Gastroesophageal sphincter (tissue), 4 donors: ENCODE results near the gene SMIM14. TPM values are rescaled to one million over a fixed set of nuclear protein-coding genes. Genes with fewer than 3 reads are reported as not detected.
"Not testable (repeated sequence)": the region's sequence is repeated elsewhere in the genome, so short reads cannot be mapped to it uniquely, and the experiment has no call there.

Source experiments
- ATAC-seq: fragments of 150-250 bp; one replicate; pipeline ENCODE4 v1.9.1; 2016; ENCODE audit warnings: mild to moderate bottlenecking, moderate library complexity
- H3K27ac ChIP-seq, 4 donors: fragments of 200-600 bp; sonication (generic) in 3 of 4; 1 replicate in 3 of 4; 2 replicates in 1 of 4; pipeline ENCODE4 v1.5.1; 2016 to 2019
- H3K27me3 ChIP-seq: fragments of 200-600 bp; sonication (generic); one replicate; pipeline ENCODE4 v1.5.1; 2019
- H3K36me3 ChIP-seq, 2 donors: fragments of 200-600 bp; sonication (generic); one replicate each; pipeline ENCODE4 v1.5.1; 2019; ENCODE audit warnings: control low read depth in 1 of 2
- H3K4me1 ChIP-seq, 3 donors: fragments of 200-600 bp; sonication (generic); 1 replicate in 2 of 3; 2 replicates in 1 of 3; pipeline ENCODE4 v1.5.1; 2016 to 2019; ENCODE audit warnings: control low read depth in 2 of 3
- H3K4me3 ChIP-seq, 2 donors: fragments of 200-600 bp; sonication (generic); one replicate each; pipeline ENCODE4 v1.5.1; 2019; ENCODE audit warnings: mild to moderate bottlenecking in 1 of 2, moderate library complexity in 1 of 2
- H3K9me3 ChIP-seq, 3 donors: fragments of 200-600 bp; sonication (generic); one replicate each; pipeline ENCODE4 v1.5.1; 2017 to 2019; ENCODE audit warnings: control low read depth in 2 of 3
- EP300 ChIP-seq: sonication (generic); formaldehyde crosslinking; IDR thresholded peaks from one replicate; pipeline ENCODE4 v1.6.1; 2017; ENCODE audit warnings: antibody characterized with exemption, mild to moderate bottlenecking
- POLR2A ChIP-seq, 2 donors: fragments of 450-650 bp; IDR thresholded peaks; one replicate each; pipeline ENCODE4 v1.6.1; 2017; ENCODE audit warnings: antibody characterized with exemption in 2 of 2, mild to moderate bottlenecking in 2 of 2, moderate library complexity in 1 of 2
- POLR2AphosphoS5 ChIP-seq: sonication (generic); formaldehyde crosslinking; IDR thresholded peaks from one replicate; pipeline ENCODE4 v1.6.1; 2017; ENCODE audit warnings: antibody characterized with exemption
- WGBS, 2 donors: methylation state at CpG; one replicate each; pipeline ENCODE4 v1.1.5; 2018; ENCODE audit warnings: low coverage in 1 of 2; 5-methylcytosine and 5-hydroxymethylcytosine counted together
- total RNA-seq, 4 donors: library from RNA; depleted of rRNA; stranded (reverse); fragments of >200 nt; gene quantifications; one replicate each; pipeline ENCODE4 v1.1.0, GENCODE V29; 2016
- TF ChIP-seq, protein P1 (sequence below), 4 experiments: fragments of 200-600 bp in 2 of 4; fragments of 450-650 bp in 2 of 4; sonication (generic) in 1 of 4; IDR thresholded peaks; one replicate each; pipeline ENCODE4 v1.5.1; 2017 to 2019; ENCODE audit warnings: antibody characterized with exemption in 4 of 4, mild to moderate bottlenecking in 2 of 4, moderate library complexity in 2 of 4

The SMIM14 gene
- total RNA-seq, 4 donors from 2014 or later = 32.9 to 70.4 (median 41.3) TPM

DNA sequence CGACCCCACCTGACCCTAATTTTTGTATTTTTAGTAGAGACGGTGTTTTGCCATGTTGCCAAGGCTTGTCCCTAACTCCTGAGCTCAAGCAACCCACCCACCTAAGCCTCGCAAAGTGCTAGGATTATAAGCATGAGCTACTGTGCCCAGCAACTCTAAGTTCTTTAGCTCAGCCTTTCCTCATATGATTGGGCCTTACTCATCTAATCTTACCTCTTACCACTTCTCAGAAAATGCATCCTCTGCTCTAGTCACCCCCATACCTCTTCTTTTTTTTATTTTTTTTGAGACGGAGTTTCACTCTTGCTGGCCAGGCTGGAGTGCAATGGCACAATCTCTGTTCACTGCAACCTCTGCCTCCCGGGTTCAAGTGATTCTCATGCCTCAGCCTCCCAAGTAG lies 75.9 kb downstream of the SMIM14 start:
- 83 to 97% methylated on average over 2 to 5 of the region's 5 CpGs for WGBS, 2 donors
- ATAC-seq = no peak

DNA sequence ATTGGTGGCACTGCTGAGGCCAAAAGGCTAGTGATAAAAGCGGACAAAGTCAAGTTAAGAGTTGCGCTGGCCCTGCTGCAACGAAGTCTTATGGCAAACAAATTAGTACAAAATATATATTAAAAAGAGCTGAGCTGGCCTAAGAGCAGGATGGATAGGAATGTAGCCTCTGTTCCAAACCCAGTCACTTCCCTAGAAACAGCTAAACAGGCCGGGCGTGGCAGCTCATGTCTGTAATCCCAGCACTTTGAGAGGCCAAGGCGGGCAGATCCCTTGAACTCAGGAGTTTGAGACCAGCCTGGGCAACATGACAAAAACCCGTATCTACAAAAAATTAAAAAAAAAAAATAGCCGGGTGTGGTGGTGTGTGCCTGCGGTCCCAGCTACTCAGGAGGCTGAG lies 79.0 kb downstream of the SMIM14 start:
- Histone ChIP-seq H3K9me3 (no peaks in the 10 kb centered on the region), H3K27ac (no peak overlapping the region), H3K4me1 (peaks cover 0 to 9% (median 0%) of the 10 kb centered on the region in 3 donors), H3K36me3 (peaks cover 0 to 41% of the 10 kb centered on the region in 2 donors), H3K27me3 (no peaks in the 10 kb centered on the region), H3K4me3 (no peak overlapping the region)
- WGBS, 2 donors = 71 to 91% methylated on average over 5 to 7 of the region's 9 CpGs
- TF ChIP-seq POLR2AphosphoS5 (no peak), EP300 (no peak), POLR2A (IDR thresholded peaks at IDR 0.05) (no peak)
- TF ChIP-seq, protein P1, sequence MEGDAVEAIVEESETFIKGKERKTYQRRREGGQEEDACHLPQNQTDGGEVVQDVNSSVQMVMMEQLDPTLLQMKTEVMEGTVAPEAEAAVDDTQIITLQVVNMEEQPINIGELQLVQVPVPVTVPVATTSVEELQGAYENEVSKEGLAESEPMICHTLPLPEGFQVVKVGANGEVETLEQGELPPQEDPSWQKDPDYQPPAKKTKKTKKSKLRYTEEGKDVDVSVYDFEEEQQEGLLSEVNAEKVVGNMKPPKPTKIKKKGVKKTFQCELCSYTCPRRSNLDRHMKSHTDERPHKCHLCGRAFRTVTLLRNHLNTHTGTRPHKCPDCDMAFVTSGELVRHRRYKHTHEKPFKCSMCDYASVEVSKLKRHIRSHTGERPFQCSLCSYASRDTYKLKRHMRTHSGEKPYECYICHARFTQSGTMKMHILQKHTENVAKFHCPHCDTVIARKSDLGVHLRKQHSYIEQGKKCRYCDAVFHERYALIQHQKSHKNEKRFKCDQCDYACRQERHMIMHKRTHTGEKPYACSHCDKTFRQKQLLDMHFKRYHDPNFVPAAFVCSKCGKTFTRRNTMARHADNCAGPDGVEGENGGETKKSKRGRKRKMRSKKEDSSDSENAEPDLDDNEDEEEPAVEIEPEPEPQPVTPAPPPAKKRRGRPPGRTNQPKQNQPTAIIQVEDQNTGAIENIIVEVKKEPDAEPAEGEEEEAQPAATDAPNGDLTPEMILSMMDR (IDR thresholded peaks at IDR 0.05) = no peak
- no peak for ATAC-seq

More for the DNA sequence above, 75.9 kb downstream of the SMIM14 start:
- TF ChIP-seq, protein P1 (IDR thresholded peaks at IDR 0.05) = no peak
- TF ChIP-seq EP300 (no peak), POLR2A (IDR thresholded peaks at IDR 0.05) (no peak)
- peaks cover 0 to 46% of the 10 kb centered on the region in 2 donors for H3K36me3 ChIP-seq
- H3K9me3 ChIP-seq = no peaks in the 10 kb centered on the region
- H3K27me3 ChIP-seq = no peaks in the 10 kb centered on the region
- H3K4me1 ChIP-seq = peaks cover 0 to 17% (median 0%) of the 10 kb centered on the region in 3 donors
- no peak overlapping the region for H3K4me3 ChIP-seq
- no peak overlapping the region for H3K27ac ChIP-seq

DNA sequence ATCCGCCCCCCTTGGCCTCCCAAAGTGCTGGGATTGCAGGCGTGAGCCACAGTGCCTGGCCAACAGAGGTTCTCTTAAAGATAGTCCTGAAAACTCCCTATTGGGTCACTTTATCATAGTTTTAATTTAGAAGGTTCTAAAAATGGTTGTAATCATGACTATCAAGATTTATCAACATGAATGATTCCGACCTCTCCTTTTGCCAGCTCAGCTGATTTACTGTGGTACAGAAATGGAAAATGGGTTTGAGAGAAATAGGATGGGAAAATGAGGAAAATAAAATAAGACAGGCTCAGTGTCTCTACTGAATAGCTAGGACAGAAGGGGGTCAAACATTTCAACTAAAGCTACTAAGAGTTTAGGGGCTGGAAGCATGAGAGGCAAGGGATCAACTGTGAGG lies 83.2 kb downstream of the SMIM14 start:
- Histone ChIP-seq H3K36me3 (peaks cover 0 to 71% of the 10 kb centered on the region in 2 donors), H3K27ac (no peak overlapping the region), H3K4me3 (no peak overlapping the region), H3K27me3 (no peaks in the 10 kb centered on the region), H3K4me1 (peaks cover 0 to 9% (median 0%) of the 10 kb centered on the region in 3 donors), H3K9me3 (no peaks in the 10 kb centered on the region)
- ATAC-seq = no peak
- 90 to 95% methylated on average over 2 to 3 of the region's 3 CpGs for WGBS, 2 donors
- no peak for TF ChIP-seq POLR2AphosphoS5
- no peak for TF ChIP-seq EP300
- TF ChIP-seq POLR2A (IDR thresholded peaks at IDR 0.05) = no peak
- TF ChIP-seq, protein P1 (IDR thresholded peaks at IDR 0.05) = no peak

DNA sequence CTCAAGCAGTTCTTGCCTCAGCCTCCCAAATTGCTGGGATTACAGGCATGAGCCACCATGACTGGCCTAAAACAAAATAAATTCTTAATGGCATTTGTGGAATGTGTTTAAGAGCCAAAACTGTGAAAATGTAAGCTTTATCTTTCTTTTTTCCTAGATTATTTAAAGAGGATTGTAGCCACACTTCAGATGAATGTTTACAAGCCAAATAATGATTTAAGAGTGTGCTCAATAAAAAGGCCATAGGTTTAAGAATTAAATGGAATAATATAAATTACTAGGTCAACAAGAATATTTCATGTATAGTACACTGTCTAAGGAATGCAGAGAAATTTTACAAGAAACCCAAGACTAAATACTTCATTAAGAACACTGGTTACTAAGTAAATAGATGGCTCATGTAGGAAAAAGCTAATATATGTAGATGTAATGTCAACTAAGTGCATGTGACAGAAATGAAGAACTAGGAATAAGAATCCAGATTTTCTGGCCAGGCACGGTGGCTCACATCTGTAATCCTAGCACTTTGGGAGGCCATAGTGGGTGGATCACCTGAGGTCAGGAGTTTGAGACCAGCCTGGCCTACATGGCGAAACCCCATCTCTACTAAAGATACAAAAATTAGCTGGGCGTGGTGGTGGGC lies 90.1 kb downstream of the SMIM14 start:
- no peaks in the 10 kb centered on the region for H3K27me3 ChIP-seq
- H3K9me3 ChIP-seq = no peaks in the 10 kb centered on the region
- H3K36me3 ChIP-seq = peaks cover 0 to 46% of the 10 kb centered on the region in 2 donors
- ATAC-seq = no peak
- no peak for TF ChIP-seq POLR2AphosphoS5
- 50 to 88% methylated on average over 1 to 3 of the region's 3 CpGs for WGBS, 2 donors
- H3K27ac ChIP-seq = no peak overlapping the region
- no peak overlapping the region for H3K4me3 ChIP-seq
- no peaks in the 10 kb centered on the region for H3K4me1 ChIP-seq

DNA sequence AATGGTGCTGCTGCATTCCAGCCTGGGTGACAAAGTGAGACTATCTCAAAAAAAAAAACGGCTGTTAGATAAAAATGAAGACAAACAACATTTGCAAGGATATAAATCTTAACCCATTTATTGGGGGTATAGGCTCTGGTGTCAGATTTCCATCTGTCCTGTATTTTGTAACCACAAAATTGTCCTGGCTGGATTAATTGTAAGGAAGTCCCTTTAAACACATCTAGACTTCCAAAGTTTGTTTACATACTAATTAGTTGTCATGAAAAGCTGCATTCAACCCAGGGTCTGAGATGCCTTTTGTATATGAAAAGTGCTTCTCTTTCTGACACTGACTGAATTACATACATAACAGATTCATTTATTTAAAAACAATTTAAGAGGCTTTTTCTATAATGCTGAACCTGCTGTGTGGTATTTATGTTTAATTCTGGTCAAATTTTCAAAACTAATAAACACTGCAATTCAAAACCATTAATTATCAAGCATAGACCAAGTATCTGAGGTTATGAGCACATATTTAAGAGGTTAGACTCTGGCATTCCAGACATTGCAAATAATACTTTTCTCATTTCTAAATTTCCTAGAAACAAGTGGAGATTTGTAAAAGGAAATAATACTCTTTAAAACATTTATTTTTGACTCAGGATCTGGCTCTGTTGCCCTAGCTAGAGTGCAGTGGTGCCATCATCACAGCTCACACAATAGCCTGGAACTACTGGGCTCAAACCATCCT lies 93.9 kb downstream of the SMIM14 start:
- Histone ChIP-seq H3K27ac (no peak overlapping the region), H3K9me3 (no peaks in the 10 kb centered on the region), H3K36me3 (peaks cover 0 to 23% of the 10 kb centered on the region in 2 donors), H3K27me3 (no peaks in the 10 kb centered on the region), H3K4me3 (no peak overlapping the region), H3K4me1 (no peaks in the 10 kb centered on the region)
- WGBS, 2 donors = 0 to 17% methylated on average over 1 of the region's 1 CpG
- no peak for ATAC-seq
- TF ChIP-seq POLR2A (IDR thresholded peaks at IDR 0.05) (no peak), POLR2AphosphoS5 (no peak), EP300 (no peak)
- TF ChIP-seq, protein P1 (IDR thresholded peaks at IDR 0.05) = no peak

DNA sequence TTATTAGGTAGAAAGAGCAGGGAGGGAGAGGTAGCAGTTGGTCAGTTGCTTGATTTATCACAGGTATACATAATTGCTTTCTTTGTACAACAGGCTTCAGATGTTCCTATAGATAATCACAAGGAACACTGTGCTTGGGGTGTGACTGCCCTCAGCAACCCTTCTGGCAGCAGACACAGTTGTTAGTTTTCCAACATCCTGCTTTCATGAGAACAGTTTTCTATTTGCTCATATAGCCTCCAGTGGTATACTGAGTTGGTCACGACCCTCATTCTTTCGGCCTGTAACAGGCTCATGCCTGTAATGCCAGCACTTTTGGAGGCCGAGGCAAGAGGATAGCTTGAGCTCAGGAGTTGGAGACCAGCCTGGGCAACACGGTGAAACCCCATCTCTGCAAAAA lies 94.6 kb downstream of the SMIM14 start:
- H3K4me3 ChIP-seq, H3K27ac ChIP-seq, ATAC-seq, H3K27me3 ChIP-seq, H3K4me1 ChIP-seq, H3K9me3 ChIP-seq: not testable (repeated sequence)
- 80% methylated on average over 1 of the region's 4 CpGs; no CpG with 5 or more reads in 1 of the 2 donors for WGBS, 2 donors
- H3K36me3 ChIP-seq = peaks cover 0 to 17% of the 10 kb centered on the region in 2 donors
